ENCODE data around the gene CRYM. TPM values are rescaled to one million over a fixed set of nuclear protein-coding genes. Genes with fewer than 3 reads are reported as not detected.
"Not testable (repeated sequence)": the region's sequence is repeated elsewhere in the genome, so short reads cannot be mapped to it uniquely, and the experiment has no call there.

CRYM gene
- total and polyA plus RNA-seq, 4 donors: 0.30 to 2.8 TPM; not detected in 2

DNA sequence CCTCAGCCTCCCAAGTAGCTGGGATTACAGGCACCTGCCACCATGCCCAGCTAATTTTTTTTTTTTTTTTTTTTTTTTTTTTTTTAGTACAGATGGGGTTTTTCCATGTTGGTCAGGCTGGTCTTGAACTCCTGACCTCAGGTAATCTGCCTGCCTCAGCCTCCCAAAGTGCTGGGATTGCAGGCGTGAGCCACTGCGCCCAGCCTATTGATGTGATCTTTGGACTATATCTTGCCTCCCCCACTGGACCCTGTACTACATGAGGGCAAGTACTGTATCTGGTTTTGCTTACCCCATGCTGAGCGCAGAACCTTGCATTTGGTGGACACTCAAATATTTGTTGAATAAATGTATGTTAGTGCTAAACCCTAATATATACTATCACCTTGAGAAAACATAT, 5.3 kb downstream of the CRYM start:
- H3K27me3 ChIP-seq (ENCODE audit: control insufficient read depth in 1 of 2, insufficient read depth in 2 of 2, low read length in 1 of 2); H3K9me3 ChIP-seq (ENCODE audit: control insufficient read depth, low read length); H3K4me1 ChIP-seq (ENCODE audit: control insufficient read depth in 1 of 2, insufficient read depth in 2 of 2, low read length in 2 of 2); H3K4me3 ChIP-seq (ENCODE audit: low read length in 2 of 2); ATAC-seq (ENCODE audit: low FRiP score); DNase-seq; H3K36me3 ChIP-seq (ENCODE audit: control insufficient read depth in 1 of 2, insufficient read depth in 2 of 2, low read length in 1 of 2); intact Hi-C loops (cut with DNase I); H3K27ac ChIP-seq (ENCODE audit: low read depth in 1 of 2, low read length in 2 of 2): not testable (repeated sequence)
- 94 to 97% methylated on average over 3 of the region's 3 CpGs for WGBS, 2 donors

DNA sequence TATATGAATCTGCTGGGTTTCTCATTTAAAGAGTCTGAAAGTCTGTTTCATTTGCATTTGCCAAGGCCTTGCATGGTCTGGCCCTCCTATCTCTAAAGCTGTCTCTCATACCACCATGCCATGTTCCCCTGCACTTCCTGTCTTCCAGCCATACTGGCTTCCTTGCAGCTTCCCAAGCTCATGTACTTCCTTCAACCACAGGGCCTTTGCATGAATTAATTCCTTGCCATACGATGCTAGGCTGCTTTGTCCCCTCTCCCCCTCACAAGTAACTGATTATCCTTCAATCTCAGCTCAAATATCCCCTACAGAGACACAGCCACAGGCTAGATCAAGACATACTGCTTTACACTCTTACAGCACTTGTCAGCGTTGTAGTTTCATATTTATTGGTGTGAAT, 5.8 kb downstream of the CRYM start:
- WGBS, 2 donors: 71 to 93% methylated on average over 2 of the region's 2 CpGs
- intact Hi-C loops (cut with DNase I): no loop called here
- Histone ChIP-seq H3K27me3 (ENCODE audit: control insufficient read depth in 1 of 2, insufficient read depth in 2 of 2, low read length in 1 of 2) (no peaks in the 10 kb centered on the region), H3K4me3 (ENCODE audit: low read length in 2 of 2) (no peak overlapping the region), H3K9me3 (ENCODE audit: control insufficient read depth, low read length) (peaks cover 1% of the 10 kb centered on the region), H3K4me1 (ENCODE audit: control insufficient read depth in 1 of 2, insufficient read depth in 2 of 2, low read length in 2 of 2) (no peaks in the 10 kb centered on the region), H3K36me3 (ENCODE audit: control insufficient read depth in 1 of 2, insufficient read depth in 2 of 2, low read length in 1 of 2) (no peaks in the 10 kb centered on the region), H3K27ac (ENCODE audit: low read depth in 1 of 2, low read length in 2 of 2) (no peak overlapping the region)
- DNase-seq: no peak
- ATAC-seq (ENCODE audit: low FRiP score): no peak

DNA sequence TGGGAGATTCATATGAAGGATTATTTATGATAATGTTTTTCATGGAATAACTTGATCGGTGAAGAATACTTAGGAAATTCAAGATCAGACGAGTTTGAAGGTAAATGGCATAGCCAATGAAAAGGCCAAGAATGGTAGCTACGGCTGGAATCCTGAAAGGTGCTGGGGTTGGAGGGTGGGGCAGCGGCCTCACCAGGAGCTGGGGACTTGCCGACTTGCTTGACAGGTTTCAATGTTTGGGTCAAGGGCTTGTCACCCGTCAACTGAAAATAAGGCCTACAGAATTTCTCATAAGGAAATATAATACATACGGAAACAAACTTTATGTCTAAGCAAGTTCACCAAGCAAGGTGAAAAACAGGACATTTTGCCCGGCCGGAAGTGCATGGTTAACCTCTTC, 9.9 kb downstream of the CRYM start:
- peaks cover 0 to 2% of the 10 kb centered on the region in 2 donors for H3K4me1 ChIP-seq (ENCODE audit: control insufficient read depth in 1 of 2, insufficient read depth in 2 of 2, low read length in 2 of 2)
- H3K4me3 ChIP-seq (ENCODE audit: low read length in 2 of 2): no peak overlapping the region
- no peak overlapping the region for H3K27ac ChIP-seq (ENCODE audit: low read depth in 1 of 2, low read length in 2 of 2)
- ATAC-seq (ENCODE audit: low FRiP score): no peak
- H3K36me3 ChIP-seq (ENCODE audit: control insufficient read depth in 1 of 2, insufficient read depth in 2 of 2, low read length in 1 of 2): no peaks in the 10 kb centered on the region
- 97 to 98% methylated on average over 9 of the region's 9 CpGs for WGBS, 2 donors
- intact Hi-C loops (cut with DNase I): no loop called here
- H3K9me3 ChIP-seq (ENCODE audit: control insufficient read depth, low read length): peaks cover 1% of the 10 kb centered on the region
- no peak for DNase-seq
- no peaks in the 10 kb centered on the region for H3K27me3 ChIP-seq (ENCODE audit: control insufficient read depth in 1 of 2, insufficient read depth in 2 of 2, low read length in 1 of 2)

DNA sequence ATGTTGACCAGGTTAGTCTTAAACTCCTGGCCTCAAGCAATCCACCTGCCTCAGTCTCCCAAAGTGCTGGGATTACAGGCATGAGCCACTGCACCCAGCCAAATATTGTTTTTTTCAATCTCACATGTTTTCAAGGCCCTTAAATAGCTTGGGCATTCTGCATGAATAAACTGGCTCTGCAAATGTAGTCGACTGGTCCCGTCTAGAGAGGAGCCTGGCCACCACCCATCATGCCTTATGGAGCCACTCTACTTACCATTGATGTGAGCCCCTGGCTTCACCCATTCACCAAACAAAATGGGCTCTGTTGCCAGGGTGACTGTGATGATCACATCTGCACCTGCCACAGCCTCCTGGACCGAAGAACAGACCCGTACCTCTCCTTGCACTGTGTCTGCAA, 10.8 kb downstream of the CRYM start:
- peaks cover 1% of the 10 kb centered on the region for H3K9me3 ChIP-seq (ENCODE audit: control insufficient read depth, low read length)
- no peak overlapping the region for H3K4me3 ChIP-seq (ENCODE audit: low read length in 2 of 2)
- ATAC-seq (ENCODE audit: low FRiP score) (no peak), DNase-seq (no peak)
- 73 to 81% methylated on average over 4 of the region's 4 CpGs for WGBS, 2 donors
- peaks cover 0 to 2% of the 10 kb centered on the region in 2 donors for H3K4me1 ChIP-seq (ENCODE audit: control insufficient read depth in 1 of 2, insufficient read depth in 2 of 2, low read length in 2 of 2)
- intact Hi-C loops (cut with DNase I): no loop called here
- no peak overlapping the region for H3K27ac ChIP-seq (ENCODE audit: low read depth in 1 of 2, low read length in 2 of 2)
- no peaks in the 10 kb centered on the region for H3K36me3 ChIP-seq (ENCODE audit: control insufficient read depth in 1 of 2, insufficient read depth in 2 of 2, low read length in 1 of 2)
- no peaks in the 10 kb centered on the region for H3K27me3 ChIP-seq (ENCODE audit: control insufficient read depth in 1 of 2, insufficient read depth in 2 of 2, low read length in 1 of 2)

DNA sequence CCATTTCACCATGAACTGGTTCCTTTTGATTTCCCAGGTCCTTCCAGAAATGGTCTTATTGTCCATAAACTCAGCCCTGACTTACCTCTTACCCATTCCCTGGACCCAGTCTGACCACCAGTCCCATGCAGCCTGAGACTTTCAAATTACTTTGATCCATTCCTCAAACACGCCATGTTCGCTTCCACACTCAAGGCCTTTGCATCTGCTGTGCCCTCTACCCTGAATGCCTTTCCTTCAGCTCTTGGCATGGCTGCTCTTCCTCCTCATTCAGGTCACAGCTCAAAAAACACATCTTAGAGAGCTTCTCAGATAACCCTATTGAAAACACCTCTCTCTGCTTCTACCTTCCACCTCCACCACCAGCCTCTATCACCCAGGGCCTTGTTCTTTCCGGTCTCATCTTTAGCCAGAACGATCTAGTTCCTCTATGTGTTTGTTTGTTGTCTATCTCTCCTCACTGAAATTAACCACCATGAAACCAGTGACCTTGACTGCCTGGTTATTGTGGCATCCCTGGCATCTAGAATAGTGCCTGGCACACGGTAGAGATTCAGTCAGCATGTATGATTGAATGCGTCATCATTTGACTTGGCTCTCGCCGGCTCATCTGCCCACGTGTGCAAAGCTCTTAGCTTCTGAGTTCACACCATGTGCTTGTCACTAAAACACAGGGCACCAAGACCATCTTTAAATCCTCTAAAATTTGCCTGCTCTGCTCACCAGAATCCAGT, 12.8 kb downstream of the CRYM start:
- Histone ChIP-seq H3K36me3 (ENCODE audit: control insufficient read depth in 1 of 2, insufficient read depth in 2 of 2, low read length in 1 of 2) (no peaks in the 10 kb centered on the region), H3K4me1 (ENCODE audit: control insufficient read depth in 1 of 2, insufficient read depth in 2 of 2, low read length in 2 of 2) (peaks cover 0 to 2% of the 10 kb centered on the region in 2 donors), H3K4me3 (ENCODE audit: low read length in 2 of 2) (no peak overlapping the region), H3K27me3 (ENCODE audit: control insufficient read depth in 1 of 2, insufficient read depth in 2 of 2, low read length in 1 of 2) (no peaks in the 10 kb centered on the region), H3K9me3 (ENCODE audit: control insufficient read depth, low read length) (peaks cover 1% of the 10 kb centered on the region), H3K27ac (ENCODE audit: low read depth in 1 of 2, low read length in 2 of 2) (no peak overlapping the region)
- WGBS, 2 donors: 80 to 84% methylated on average over 9 of the region's 9 CpGs
- intact Hi-C loops (cut with DNase I): no loop called here
- DNase-seq: no peak
- ATAC-seq (ENCODE audit: low FRiP score): no peak

DNA sequence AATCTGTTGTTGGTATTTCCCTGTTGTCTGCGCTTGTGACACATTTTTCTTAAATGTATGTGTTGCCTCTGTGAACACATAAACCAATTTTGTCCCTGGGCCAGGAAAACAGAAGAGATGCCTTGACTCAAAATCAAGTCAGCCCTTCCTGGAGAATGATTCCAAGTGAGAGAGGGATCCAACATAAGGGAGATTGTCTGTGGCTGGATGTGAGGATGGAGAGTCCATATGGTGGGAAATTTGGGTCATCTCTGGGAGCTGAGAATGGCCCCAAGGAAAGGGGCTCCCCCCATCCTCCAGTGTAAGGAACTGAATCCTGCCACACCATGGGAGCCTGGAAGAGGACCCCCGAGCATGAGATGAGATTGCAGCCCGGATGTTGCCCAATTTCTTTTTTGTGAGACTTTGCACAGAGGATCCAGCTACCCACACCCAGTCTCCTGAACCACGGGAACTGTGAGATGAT, 13.5 kb downstream of the CRYM start:
- Histone ChIP-seq H3K4me1 (ENCODE audit: control insufficient read depth in 1 of 2, insufficient read depth in 2 of 2, low read length in 2 of 2) (peaks cover 0 to 2% of the 10 kb centered on the region in 2 donors), H3K27me3 (ENCODE audit: control insufficient read depth in 1 of 2, insufficient read depth in 2 of 2, low read length in 1 of 2) (no peaks in the 10 kb centered on the region), H3K27ac (ENCODE audit: low read depth in 1 of 2, low read length in 2 of 2) (no peak overlapping the region), H3K4me3 (ENCODE audit: low read length in 2 of 2) (no peak overlapping the region), H3K9me3 (ENCODE audit: control insufficient read depth, low read length) (peaks cover 1% of the 10 kb centered on the region), H3K36me3 (ENCODE audit: control insufficient read depth in 1 of 2, insufficient read depth in 2 of 2, low read length in 1 of 2) (no peaks in the 10 kb centered on the region)
- WGBS, 2 donors: 84 to 89% methylated on average over 4 of the region's 4 CpGs
- intact Hi-C loops (cut with DNase I): no loop called here
- DNase-seq: no peak
- ATAC-seq (ENCODE audit: low FRiP score): no peak

DNA sequence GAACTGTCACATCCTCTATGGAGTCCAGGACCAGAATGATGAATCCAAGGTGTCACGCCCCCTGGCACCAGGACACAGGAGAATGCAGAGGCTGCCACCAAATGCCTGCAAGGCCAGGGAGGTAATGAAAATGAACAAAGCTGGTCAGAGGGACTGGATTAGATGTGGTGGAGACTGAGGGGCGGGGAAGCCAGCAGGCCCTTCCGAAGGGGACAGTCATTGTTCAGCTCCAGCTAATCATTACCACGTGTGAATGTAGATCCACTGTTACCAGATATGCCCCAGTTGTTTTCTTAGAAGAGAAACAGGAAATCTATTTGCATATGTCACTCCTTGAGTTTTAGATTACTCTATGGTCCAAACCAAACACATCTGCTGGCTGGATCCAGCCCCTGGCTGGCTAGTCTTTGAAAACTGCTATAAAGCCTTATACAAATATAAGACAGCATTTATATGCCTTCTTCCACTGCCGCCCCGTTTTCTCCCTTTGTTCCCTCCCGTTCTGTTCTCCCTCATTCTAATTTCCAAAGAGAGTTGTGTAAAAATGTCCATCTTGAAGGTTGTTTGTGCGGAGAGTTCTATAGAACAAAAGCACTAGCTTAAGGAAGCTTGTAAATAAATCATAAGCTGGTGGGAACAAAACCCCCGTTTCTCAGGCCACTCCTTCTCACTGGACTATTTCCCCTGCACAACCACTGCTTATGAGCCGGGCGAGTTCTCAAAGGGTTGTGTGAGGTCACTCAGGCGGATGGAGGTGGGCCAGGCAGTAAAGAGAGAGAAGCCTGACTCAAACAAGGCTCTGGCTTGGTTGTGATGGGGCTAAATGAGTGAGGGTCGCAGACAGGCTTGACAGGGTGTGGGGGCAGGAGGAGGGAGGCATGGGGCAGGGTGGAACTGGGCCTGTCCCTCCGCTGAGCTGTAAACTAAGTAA, 14.2 kb downstream of the CRYM start:
- no peak overlapping the region for H3K27ac ChIP-seq (ENCODE audit: low read depth in 1 of 2, low read length in 2 of 2)
- peaks cover 1% of the 10 kb centered on the region for H3K9me3 ChIP-seq (ENCODE audit: control insufficient read depth, low read length)
- WGBS, 2 donors: 17 to 18% methylated on average over 14 of the region's 14 CpGs
- no peaks in the 10 kb centered on the region for H3K36me3 ChIP-seq (ENCODE audit: control insufficient read depth in 1 of 2, insufficient read depth in 2 of 2, low read length in 1 of 2)
- H3K4me1 ChIP-seq (ENCODE audit: control insufficient read depth in 1 of 2, insufficient read depth in 2 of 2, low read length in 2 of 2): peaks cover 0 to 2% of the 10 kb centered on the region in 2 donors
- no peak overlapping the region for H3K4me3 ChIP-seq (ENCODE audit: low read length in 2 of 2)
- H3K27me3 ChIP-seq (ENCODE audit: control insufficient read depth in 1 of 2, insufficient read depth in 2 of 2, low read length in 1 of 2): no peaks in the 10 kb centered on the region
- ATAC-seq (ENCODE audit: low FRiP score) (peak; percentile 49), DNase-seq (no peak)
- intact Hi-C loops (cut with DNase I): no loop called here

DNA sequence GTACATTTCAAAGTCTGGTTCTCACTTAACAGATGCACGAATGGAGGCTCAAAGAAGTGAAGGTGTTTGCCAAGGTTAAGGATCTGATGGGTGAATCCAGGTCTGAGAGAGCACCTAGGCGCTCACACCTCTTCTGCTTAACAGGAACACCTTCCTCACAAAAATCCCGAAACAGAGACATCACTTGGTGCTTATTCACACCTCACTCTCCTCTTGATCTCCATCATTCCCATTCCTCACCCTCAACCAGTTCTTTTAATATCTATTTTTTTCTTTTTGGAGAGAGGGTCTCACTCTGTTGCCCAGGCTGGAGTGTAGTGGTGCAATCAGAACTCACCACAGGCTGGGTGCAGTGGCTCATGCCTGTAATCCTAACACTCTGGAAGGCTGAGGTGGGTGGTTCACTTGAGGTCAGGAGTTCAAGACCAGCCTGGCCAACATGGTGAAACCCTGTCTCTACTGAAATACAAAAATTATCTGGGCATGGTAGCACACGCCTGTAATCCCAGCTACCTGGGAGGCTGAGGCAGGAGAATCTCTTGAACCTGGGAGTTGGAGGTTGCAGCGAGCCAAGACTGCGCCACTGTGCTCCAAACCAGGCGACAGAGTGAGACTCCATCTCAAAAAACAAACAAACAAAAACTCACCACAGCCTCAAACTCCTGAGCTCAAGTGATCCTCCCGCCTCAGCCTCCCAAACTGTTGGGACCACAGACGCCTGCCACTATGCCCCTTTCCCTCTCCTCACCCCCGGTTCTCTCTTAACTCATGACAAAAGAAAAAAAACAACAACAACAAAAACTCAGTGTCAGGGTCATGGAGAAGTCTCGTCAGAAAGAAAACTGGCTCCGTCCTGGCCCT, 15.1 kb downstream of the CRYM start:
- intact Hi-C loops (cut with DNase I): no loop called here

More for the DNA sequence above, 15.1 kb downstream of the CRYM start:
- Histone ChIP-seq H3K4me3 (ENCODE audit: low read length in 2 of 2) (no peak overlapping the region), H3K36me3 (ENCODE audit: control insufficient read depth in 1 of 2, insufficient read depth in 2 of 2, low read length in 1 of 2) (no peaks in the 10 kb centered on the region), H3K4me1 (ENCODE audit: control insufficient read depth in 1 of 2, insufficient read depth in 2 of 2, low read length in 2 of 2) (peaks cover 0 to 2% of the 10 kb centered on the region in 2 donors), H3K27me3 (ENCODE audit: control insufficient read depth in 1 of 2, insufficient read depth in 2 of 2, low read length in 1 of 2) (no peaks in the 10 kb centered on the region), H3K27ac (ENCODE audit: low read depth in 1 of 2, low read length in 2 of 2) (no peak overlapping the region), H3K9me3 (ENCODE audit: control insufficient read depth, low read length) (peaks cover 1% of the 10 kb centered on the region)
- ATAC-seq (ENCODE audit: low FRiP score) (no peak), DNase-seq (no peak)
- 75 to 77% methylated on average over 12 of the region's 12 CpGs for WGBS, 2 donors
